HepG2 (cell line): Measurements from ENCODE around the gene VSIG10L. TPM values are rescaled to one million over a fixed set of nuclear protein-coding genes. Genes with fewer than 3 reads are reported as not detected.

ENCODE experiments used
- FLYWCH1 ChIP-seq: sonication (generic); formaldehyde crosslinking; IDR thresholded peaks from 2 replicates; pipeline ENCODE4 v1.8.1; 2023; ENCODE audit warnings: mild to moderate bottlenecking, missing genetic modification reagents
- FOXP4 ChIP-seq: sonication (generic); formaldehyde crosslinking; IDR thresholded peaks from 2 replicates; pipeline ENCODE4 v1.4.0; 2020; ENCODE audit warnings: missing genetic modification reagents
- GATAD2A ChIP-seq: IDR thresholded peaks from 2 replicates; pipeline ENCODE4 v1.6.1; 2016
- HDAC2 ChIP-seq: sonication (generic); formaldehyde crosslinking; IDR thresholded peaks from 2 replicates; pipeline ENCODE4 v1.4.0; 2020; ENCODE audit warnings: missing genetic modification reagents
- HNF4A ChIP-seq: sonication (generic); formaldehyde crosslinking; IDR thresholded peaks from 2 replicates; pipeline ENCODE4 v1.4.0; 2020; ENCODE audit warnings: missing genetic modification reagents
- HNF4G ChIP-seq, 2 experiments: sonication (generic) in 1 of 2; formaldehyde crosslinking in 1 of 2; IDR thresholded peaks; 2 replicates each; pipeline versions ENCODE4 v1.4.0 to v1.6.1; 2011 to 2020; ENCODE audit warnings: borderline replicate concordance in 2 of 2, low read depth in 2 of 2, mild to moderate bottlenecking in 2 of 2, low read length in 1 of 2, missing genetic modification reagents in 1 of 2, moderate library complexity in 1 of 2
- IRF2 ChIP-seq: IDR thresholded peaks from 2 replicates; pipeline ENCODE4 v1.6.1; 2018; ENCODE audit warnings: missing genetic modification reagents, missing compliant biosample characterization
- KLF11 ChIP-seq: IDR thresholded peaks from 2 replicates; pipeline ENCODE4 v1.6.1; 2016; ENCODE audit warnings: missing compliant biosample characterization
- MXI1 ChIP-seq: IDR thresholded peaks from 3 replicates; pipeline ENCODE4 v1.6.1; 2012; ENCODE audit warnings: low read depth, low read length, inconsistent platforms, borderline replicate concordance
- POLR2AphosphoS2 ChIP-seq: IDR thresholded peaks from 2 replicates; pipeline ENCODE4 v1.6.1; 2011; ENCODE audit warnings: low read depth, low read length, improper control_type of control experiment
- POLR2AphosphoS5 ChIP-seq: IDR thresholded peaks from 2 replicates; pipeline ENCODE4 v1.6.1; 2012; ENCODE audit warnings: low read depth, low read length
- RBM22 ChIP-seq: fragments of 200-400 bp; formaldehyde crosslinking; optimal IDR thresholded peaks from 2 replicates; pipeline ENCODE3; 2017; ENCODE audit warnings: mild to moderate bottlenecking, low read length, moderate library complexity
- SAP130 ChIP-seq: IDR thresholded peaks from 2 replicates; pipeline ENCODE4 v1.6.1; 2016; ENCODE audit warnings: low read depth
- SOX13 ChIP-seq, 3 experiments: fragments of 450-650 bp in 1 of 3; sonication (generic) in 1 of 3; formaldehyde crosslinking in 1 of 3; IDR thresholded peaks in 2 of 3; conservative IDR thresholded peaks in 1 of 3; 2 replicates each; pipeline versions ENCODE4 v1.5.0 to v1.6.1; 2016 to 2020; ENCODE audit warnings: antibody characterized with exemption in 1 of 3, mild to moderate bottlenecking in 1 of 3, missing compliant biosample characterization in 1 of 3, missing genetic modification reagents in 1 of 3, moderate library complexity in 1 of 3
- TFDP2 ChIP-seq: sonication (generic); formaldehyde crosslinking; IDR thresholded peaks from 2 replicates; pipeline ENCODE4 v1.4.0; 2020; ENCODE audit warnings: missing genetic modification reagents
- U2AF1 ChIP-seq: fragments of 200-400 bp; formaldehyde crosslinking; optimal IDR thresholded peaks from 2 replicates; pipeline ENCODE3; 2017; ENCODE audit warnings: mild to moderate bottlenecking, low read depth, low read length
- ZFP62 ChIP-seq: sonication (generic); formaldehyde crosslinking; IDR thresholded peaks from 2 replicates; pipeline ENCODE4 v1.4.0; 2020; ENCODE audit warnings: missing genetic modification reagents
- ZFP82 ChIP-seq: sonication (generic); formaldehyde crosslinking; IDR thresholded peaks from 2 replicates; pipeline ENCODE4 v1.5.1; 2020; ENCODE audit warnings: mild to moderate bottlenecking, missing genetic modification reagents, borderline replicate concordance
- ZNF180 ChIP-seq: sonication (generic); formaldehyde crosslinking; IDR thresholded peaks from 2 replicates; pipeline ENCODE4 v1.4.0; 2020; ENCODE audit warnings: low read depth, missing genetic modification reagents, borderline replicate concordance
- ZNF280B ChIP-seq: sonication (generic); formaldehyde crosslinking; IDR thresholded peaks from 2 replicates; pipeline ENCODE4 v1.5.0; 2020; ENCODE audit warnings: missing genetic modification reagents, mild to moderate bottlenecking, borderline replicate concordance
- ZNF281 ChIP-seq: sonication (generic); formaldehyde crosslinking; IDR thresholded peaks from 2 replicates; pipeline ENCODE4 v1.4.0; 2020; ENCODE audit warnings: missing genetic modification reagents, borderline replicate concordance
- ZNF546 ChIP-seq: sonication (generic); formaldehyde crosslinking; conservative IDR thresholded peaks from 2 replicates; pipeline ENCODE4 v1.8.1; 2023; ENCODE audit warnings: mild to moderate bottlenecking, missing genetic modification reagents
- ZNF552 ChIP-seq: sonication (generic); formaldehyde crosslinking; IDR thresholded peaks from 2 replicates; pipeline ENCODE4 v1.9.0; 2022; ENCODE audit warnings: missing genetic modification reagents, mild to moderate bottlenecking, borderline replicate concordance
- ZNF644 ChIP-seq: IDR thresholded peaks from 2 replicates; pipeline ENCODE4 v1.6.1; 2016; ENCODE audit warnings: low read depth
- polyA plus RNA-seq, 8 experiments: library from polyadenylated mRNA; depleted of rRNA in 3 of 8; stranded (reverse) in 7 of 8; unstranded in 1 of 8; fragments of >200 nt; fragmentation: Illumina TruSeq in 4 of 8; extraction: Trizol in 4 of 8; gene quantifications; 2 replicates each; pipeline versions ENCODE4 v1.2.1 to v1.2.3, GENCODE V29; 2011 to 2016; ENCODE audit warnings: low read depth in 4 of 8, missing spikeins in 1 of 8, mixed read lengths in 1 of 8; ENCODE audit not compliant: insufficient read depth in 1 of 8
- total RNA-seq, 5 experiments: library from RNA; depleted of rRNA; stranded (reverse); fragments of >200 nt; fragmentation: Illumina TruSeq; extraction: Trizol; gene quantifications; 2 replicates each; pipeline ENCODE4 v1.2.3, GENCODE V29; 2016; ENCODE audit warnings: low read depth in 1 of 5

Gene VSIG10L
- total and polyA plus RNA-seq, 2 of the 13 experiments (the other 11 are each of a cell fraction or from before 2014, with no cell fraction given): 2.7 to 8.5 TPM

- TF ChIP-seq ZNF280B (CRISPR knock-in tag): no peak
- TF ChIP-seq POLR2AphosphoS5: peak; percentile 42; the same call in 1 of the 2 replicates
- TF ChIP-seq ZFP62 (CRISPR knock-in tag): no peak
- TF ChIP-seq POLR2AphosphoS2: no peak
- no peak for TF ChIP-seq TFDP2
- TF ChIP-seq FOXP4 (CRISPR knock-in tag): no peak
- no peak for TF ChIP-seq HDAC2 (CRISPR knock-in tag)
- 0 out of 2 replicates have a peak, but pooled peaks have one; percentile 45 for TF ChIP-seq ZNF552 (CRISPR knock-in tag)
- no peak for TF ChIP-seq RBM22
- no peak for TF ChIP-seq FLYWCH1 (CRISPR knock-in tag)
- TF ChIP-seq KLF11 (CRISPR knock-in tag): no peak
- no peak for TF ChIP-seq U2AF1
- 0 out of 3 replicates have a peak, but pooled peaks have one; percentile 24 for TF ChIP-seq MXI1
- TF ChIP-seq ZNF180 (CRISPR knock-in tag): no peak
- no peak for TF ChIP-seq ZNF281 (CRISPR knock-in tag)
- no peak for TF ChIP-seq ZNF644 (CRISPR knock-in tag)
- peak; percentile 51; the same call in 1 of the 2 replicates for TF ChIP-seq GATAD2A (CRISPR knock-in tag)
- TF ChIP-seq ZNF546 (CRISPR knock-in tag): 0 out of 2 replicates have a peak, but pooled peaks have one; percentile 40
- TF ChIP-seq IRF2 (CRISPR knock-in tag): peak; percentile 37; the same call in 1 of the 2 replicates
- TF ChIP-seq SAP130 (CRISPR knock-in tag): peak; percentile 62
- peak; percentile 2; the same call in 1 of the 2 replicates for TF ChIP-seq HNF4G (IDR thresholded peaks at IDR 0.05; ENCODE audit: borderline replicate concordance, low read depth, low read length)
- TF ChIP-seq HNF4G (CRISPR knock-in tag; IDR thresholded peaks at IDR 0.05; ENCODE audit: borderline replicate concordance, low read depth): no peak; the same call in 1 of the 2 replicates
- no peak for TF ChIP-seq SOX13 (IDR thresholded peaks at IDR 0.05)
- TF ChIP-seq SOX13 (CRISPR knock-in tag; conservative IDR thresholded peaks at IDR 0.05 in 1 of 2, IDR thresholded peaks at IDR 0.05 in 1 of 2): no peak; a peak in 1 of 4 replicates
- TF ChIP-seq ZFP82 (CRISPR knock-in tag): no peak
- TF ChIP-seq HNF4A (CRISPR knock-in tag): 0 out of 2 replicates have a peak, but pooled peaks have one; percentile 9
Observed at GRCh38 chr19:51389143-51389542, 47.2 kb upstream of the VSIG10L start (continued).
